ENCODE results near the gene MAP3K3.

DNA sequence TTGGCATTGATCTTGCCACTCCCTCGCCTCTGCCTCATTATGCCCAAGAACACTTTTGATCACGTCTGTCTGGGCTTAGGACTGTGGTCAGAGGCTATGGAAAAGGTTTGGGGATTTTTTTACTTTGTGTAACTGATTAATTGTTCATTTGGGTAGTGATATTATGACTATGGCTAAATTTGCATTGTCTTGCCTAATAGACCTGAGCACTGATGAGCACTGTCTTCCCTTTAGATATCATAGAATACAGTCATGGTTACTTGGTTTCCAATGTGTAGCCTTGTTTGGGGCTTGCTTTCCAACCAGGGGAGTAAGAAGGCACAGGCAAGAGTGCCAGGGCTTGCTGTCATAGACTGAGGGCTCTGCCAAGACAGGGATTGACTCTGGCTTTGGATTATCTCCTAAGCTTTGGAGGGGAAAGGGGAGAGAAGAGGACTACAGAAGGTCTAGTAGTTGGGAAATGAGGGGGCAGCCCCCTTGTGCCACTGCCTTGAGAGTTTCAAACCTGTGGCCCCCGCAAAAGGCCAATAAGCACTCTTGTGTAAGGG is 64.0 kb downstream of the MAP3K3 start:
- TF ChIP-seq, protein P1, sequence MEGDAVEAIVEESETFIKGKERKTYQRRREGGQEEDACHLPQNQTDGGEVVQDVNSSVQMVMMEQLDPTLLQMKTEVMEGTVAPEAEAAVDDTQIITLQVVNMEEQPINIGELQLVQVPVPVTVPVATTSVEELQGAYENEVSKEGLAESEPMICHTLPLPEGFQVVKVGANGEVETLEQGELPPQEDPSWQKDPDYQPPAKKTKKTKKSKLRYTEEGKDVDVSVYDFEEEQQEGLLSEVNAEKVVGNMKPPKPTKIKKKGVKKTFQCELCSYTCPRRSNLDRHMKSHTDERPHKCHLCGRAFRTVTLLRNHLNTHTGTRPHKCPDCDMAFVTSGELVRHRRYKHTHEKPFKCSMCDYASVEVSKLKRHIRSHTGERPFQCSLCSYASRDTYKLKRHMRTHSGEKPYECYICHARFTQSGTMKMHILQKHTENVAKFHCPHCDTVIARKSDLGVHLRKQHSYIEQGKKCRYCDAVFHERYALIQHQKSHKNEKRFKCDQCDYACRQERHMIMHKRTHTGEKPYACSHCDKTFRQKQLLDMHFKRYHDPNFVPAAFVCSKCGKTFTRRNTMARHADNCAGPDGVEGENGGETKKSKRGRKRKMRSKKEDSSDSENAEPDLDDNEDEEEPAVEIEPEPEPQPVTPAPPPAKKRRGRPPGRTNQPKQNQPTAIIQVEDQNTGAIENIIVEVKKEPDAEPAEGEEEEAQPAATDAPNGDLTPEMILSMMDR (IDR thresholded peaks at IDR 0.05), result no peak
- TF ChIP-seq POLR2AphosphoS5 (IDR thresholded peaks at IDR 0.05) (no peak), POLR2A (IDR thresholded peaks at IDR 0.05) (no peak)
